Sigmoid colon (tissue), 7 donors: Measurements from ENCODE around the gene RCOR1. TPM values are rescaled to one million over a fixed set of nuclear protein-coding genes. Genes with fewer than 3 reads are reported as not detected.

Source experiments
- DNase-seq: peaks from one replicate; pipeline ENCODE4 v3.0.0-alpha.2; 2019
- H3K27ac ChIP-seq, 4 donors: fragments of 200-600 bp; sonication (generic); one replicate each; pipeline ENCODE4 v1.5.1; 2016 to 2019; ENCODE audit warnings: mild to moderate bottlenecking in 1 of 4
- H3K27me3 ChIP-seq, 3 donors: fragments of 200-600 bp; sonication (generic); one replicate each; pipeline ENCODE4 v1.5.1; 2019; ENCODE audit warnings: mild to moderate bottlenecking in 1 of 3
- H3K36me3 ChIP-seq, 4 donors: fragments of 200-600 bp; sonication (generic); one replicate each; pipeline ENCODE4 v1.5.1; 2016 to 2019
- H3K4me1 ChIP-seq, 4 donors: fragments of 200-600 bp; sonication (generic); one replicate each; pipeline ENCODE4 v1.5.1; 2017 to 2019
- H3K4me3 ChIP-seq, 4 donors: fragments of 200-600 bp; sonication (generic); one replicate each; pipeline ENCODE4 v1.5.1; 2017 to 2019; ENCODE audit warnings: mild to moderate bottlenecking in 2 of 4, moderate library complexity in 1 of 4
- H3K9me3 ChIP-seq, 4 donors: fragments of 200-600 bp in 3 of 4; sonication (generic) in 3 of 4; one replicate each; pipeline versions ENCODE4 v1.5.1 to v1.6.1; 2013 to 2019
- CTCF ChIP-seq, 4 experiments: fragments of 450-650 bp in 3 of 4; fragments of 200-600 bp in 1 of 4; IDR thresholded peaks; one replicate each; pipeline ENCODE4 v1.5.1; 2016 to 2019; ENCODE audit warnings: antibody characterized with exemption in 4 of 4, mild to moderate bottlenecking in 3 of 4, moderate library complexity in 2 of 4
- EP300 ChIP-seq, 4 donors: sonication (generic); formaldehyde crosslinking; IDR thresholded peaks; one replicate each; pipeline ENCODE4 v1.6.1; 2017; ENCODE audit warnings: antibody characterized with exemption in 4 of 4
- POLR2A ChIP-seq, 2 donors: fragments of 450-650 bp; IDR thresholded peaks; one replicate each; pipeline ENCODE4 v1.6.1; 2016; ENCODE audit warnings: antibody characterized with exemption in 2 of 2, mild to moderate bottlenecking in 2 of 2, moderate library complexity in 2 of 2
- POLR2AphosphoS5 ChIP-seq, 4 donors: sonication (generic); formaldehyde crosslinking; IDR thresholded peaks; one replicate each; pipeline ENCODE4 v1.6.1; 2017; ENCODE audit warnings: antibody characterized with exemption in 4 of 4
- WGBS, 2 donors: extraction: QIAGEN DNeasy Blood & Tissue Kit; methylation state at CpG; one replicate each; pipeline ENCODE4 v1.1.7; 2013; 5-methylcytosine and 5-hydroxymethylcytosine counted together
- intact Hi-C: fragments of 100-400 bp; cut with DNase I; formaldehyde crosslinking; loops from one replicate; pipeline ENCODE4 v1.15.1; 2023
- polyA plus RNA-seq, 3 donors: library from polyadenylated mRNA; stranded (reverse); fragments of 200-250 nt; gene quantifications; one replicate each; pipeline ENCODE4 v1.2.3, GENCODE V29; 2013
- total RNA-seq, 4 donors: library from RNA; depleted of rRNA; stranded (reverse); fragments of >200 nt; gene quantifications; one replicate each; pipeline ENCODE4 v1.1.0, GENCODE V29; 2016
- donor health status: healthy with polysubstance abuse.
- donor health status: Bipolar disorder and iron deficiency.
- donor health status: healthy.

RCOR1 gene
- total and polyA plus RNA-seq, 7 donors, result 7.2 to 12.5 (median 11.8) TPM

GRCh38 chr14:102731101-102731870, 138.8 kb downstream of the RCOR1 start:
- 95% methylated on average over 15 of the region's 15 CpGs for WGBS, 2 donors
- Histone ChIP-seq H3K27me3 (no peaks in the 10 kb centered on the region), H3K27ac (no peak overlapping the region), H3K4me3 (no peak overlapping the region), H3K9me3 (no peaks in the 10 kb centered on the region), H3K4me1 (no peaks in the 10 kb centered on the region), H3K36me3 (peaks cover 9 to 48% (median 14%) of the 10 kb centered on the region in 4 donors)
- TF ChIP-seq POLR2A (IDR thresholded peaks at IDR 0.05), result no peak
- TF ChIP-seq POLR2AphosphoS5 (IDR thresholded peaks at IDR 0.05), result no peak
- TF ChIP-seq CTCF (IDR thresholded peaks at IDR 0.05), result no peak
- no peak for TF ChIP-seq EP300 (IDR thresholded peaks at IDR 0.05)
- intact Hi-C loops, result no loop called here
- no peak for DNase-seq

- no peak for TF ChIP-seq POLR2A (IDR thresholded peaks at IDR 0.05)
- no peak for TF ChIP-seq EP300 (IDR thresholded peaks at IDR 0.05)
- no peak for TF ChIP-seq POLR2AphosphoS5 (IDR thresholded peaks at IDR 0.05)
- no peak for TF ChIP-seq CTCF (IDR thresholded peaks at IDR 0.05)
- DNase-seq, result no peak
- no peaks in the 10 kb centered on the region for H3K9me3 ChIP-seq
- no peaks in the 10 kb centered on the region for H3K27me3 ChIP-seq
- no peaks in the 10 kb centered on the region for H3K4me1 ChIP-seq
- no peak overlapping the region for H3K4me3 ChIP-seq
- intact Hi-C loops, result no loop called here
- H3K27ac ChIP-seq, result no peak overlapping the region
- 92 to 95% methylated on average over 13 of the region's 13 CpGs for WGBS, 2 donors
- H3K36me3 ChIP-seq, result peaks cover under 1 to 44% (median 6%) of the 10 kb centered on the region in 4 donors
Observed at GRCh38 chr14:102731871-102732800, 139.7 kb downstream of the RCOR1 start.

GRCh38 chr14:102732924-102733323, 140.5 kb downstream of the RCOR1 start:
- Histone ChIP-seq H3K4me3 (no peak overlapping the region), H3K27ac (no peak overlapping the region), H3K27me3 (no peaks in the 10 kb centered on the region), H3K4me1 (no peaks in the 10 kb centered on the region), H3K9me3 (no peaks in the 10 kb centered on the region), H3K36me3 (peaks cover 0 to 41% (median 3%) of the 10 kb centered on the region in 4 donors)
- no peak for DNase-seq
- no peak for TF ChIP-seq EP300 (IDR thresholded peaks at IDR 0.05)
- TF ChIP-seq CTCF (IDR thresholded peaks at IDR 0.05), result no peak
- TF ChIP-seq POLR2A (IDR thresholded peaks at IDR 0.05), result no peak
- TF ChIP-seq POLR2AphosphoS5 (IDR thresholded peaks at IDR 0.05), result no peak
- 96 to 97% methylated on average over 10 of the region's 10 CpGs for WGBS, 2 donors
- intact Hi-C loops, result no loop called here

- Histone ChIP-seq H3K27me3 (no peaks in the 10 kb centered on the region), H3K36me3 (peaks cover 0 to 41% (median under 1%) of the 10 kb centered on the region in 4 donors), H3K9me3 (no peaks in the 10 kb centered on the region), H3K4me1 (no peaks in the 10 kb centered on the region), H3K27ac (no peak overlapping the region), H3K4me3 (no peak overlapping the region)
- intact Hi-C loops, result no loop called here
- DNase-seq, result no peak
- TF ChIP-seq CTCF (IDR thresholded peaks at IDR 0.05), result no peak
- no peak for TF ChIP-seq POLR2A (IDR thresholded peaks at IDR 0.05)
- 88% methylated on average over 11 of the region's 11 CpGs for whole genome bisulfite sequencing, 2 donors
Observed at GRCh38 chr14:102733326-102733725, 140.9 kb downstream of the RCOR1 start.
